SIG-M5 (cell line): ENCODE results near the gene MOB3A.

ENCODE experiments used
- DNase-seq: peaks from one replicate; lab custom pipeline; 2025; lab: John Stamatoyannopoulos, UW

The MOB3A gene

GRCh38 chr19:2081873-2082810 lies 14.0 kb downstream of the MOB3A start:
- DNase-seq: no peak

- no peak for DNase-seq
Observed at GRCh38 chr19:2080336-2080988, 15.7 kb downstream of the MOB3A start.

GRCh38 chr19:2079865-2080301 lies 16.2 kb downstream of the MOB3A start:
- DNase-seq: no peak

GRCh38 chr19:2079076-2079864 lies 16.9 kb downstream of the MOB3A start:
- DNase-seq: no peak

GRCh38 chr19:2077833-2078619 lies 18.1 kb downstream of the MOB3A start:
- DNase-seq: no peak

GRCh38 chr19:2077398-2077797 lies 18.7 kb downstream of the MOB3A start:
- no peak for DNase-seq

- DNase-seq: no peak
Observed at GRCh38 chr19:2076526-2076944, 19.6 kb downstream of the MOB3A start.

- DNase-seq: no peak
Observed at GRCh38 chr19:2072757-2073551, 23.2 kb downstream of the MOB3A start.

- DNase-seq: no peak
Observed at GRCh38 chr19:2070986-2071673, 25.0 kb downstream of the MOB3A start.

GRCh38 chr19:2070436-2070827 lies 25.7 kb downstream of the MOB3A start:
- DNase-seq: no peak

GRCh38 chr19:2064788-2065524 lies 31.2 kb downstream of the MOB3A start:
- no peak for DNase-seq

- DNase-seq: no peak
Observed at GRCh38 chr19:2064395-2064787, 31.7 kb downstream of the MOB3A start.

GRCh38 chr19:2063824-2064223 lies 32.3 kb downstream of the MOB3A start:
- DNase-seq: no peak

GRCh38 chr19:2062770-2063169 lies 33.4 kb downstream of the MOB3A start:
- DNase-seq: no peak

- DNase-seq: no peak
Observed at GRCh38 chr19:2062389-2062729, 33.8 kb downstream of the MOB3A start.

GRCh38 chr19:2061495-2062388 lies 34.4 kb downstream of the MOB3A start:
- peak; percentile 60 for DNase-seq

- DNase-seq: no peak
Observed at GRCh38 chr19:2060884-2061494, 35.1 kb downstream of the MOB3A start.
